DMS 273 treated with DMSO at 0.1 percent for 48 hours (cell line): ENCODE results near the gene RAP1GAP.
A peak's percentile ranks its signal among the peaks of the same experiment; 100 is the strongest.

Experiments used
- DNase-seq: peaks from one replicate; lab custom pipeline; 2025; lab: John Stamatoyannopoulos, UW

RAP1GAP gene

DNA sequence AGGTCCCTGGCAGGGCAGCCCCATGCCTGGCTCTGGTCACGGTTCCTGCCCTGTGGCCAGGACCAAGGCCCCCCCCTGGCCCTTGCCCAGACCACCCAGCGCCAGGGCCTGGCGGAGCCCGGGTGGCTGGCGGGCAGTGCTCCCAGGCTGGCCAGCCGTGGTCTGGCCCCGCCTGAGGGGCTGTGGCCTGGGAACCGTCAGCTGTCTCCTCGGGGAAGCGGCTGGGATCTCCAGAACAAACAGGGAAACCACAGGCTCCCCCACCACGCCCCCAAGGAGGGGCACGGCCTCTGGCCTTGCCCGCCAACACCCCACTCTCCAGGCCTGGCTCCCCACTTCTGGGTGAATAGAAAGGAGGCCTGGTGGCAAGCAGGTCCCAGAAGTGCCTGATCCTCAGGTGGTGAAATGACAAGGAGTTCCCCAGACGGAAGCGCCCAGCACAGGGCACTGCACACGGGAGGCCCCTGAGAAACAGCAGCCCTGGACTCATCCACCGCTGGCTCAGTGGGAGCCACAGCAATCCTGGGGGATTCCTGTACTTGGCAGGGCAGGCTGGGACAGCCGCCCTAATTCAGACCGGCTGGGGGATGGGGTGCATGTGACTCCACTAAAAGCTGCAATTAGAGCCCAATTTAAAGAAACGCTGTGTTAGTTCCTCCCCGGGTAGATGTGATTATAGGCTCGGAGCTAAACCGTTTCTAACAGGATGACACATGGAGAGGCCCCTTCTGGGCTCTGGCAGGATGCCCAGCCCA is 78.9 kb downstream of the RAP1GAP start:
- DNase-seq, result no peak

DNA sequence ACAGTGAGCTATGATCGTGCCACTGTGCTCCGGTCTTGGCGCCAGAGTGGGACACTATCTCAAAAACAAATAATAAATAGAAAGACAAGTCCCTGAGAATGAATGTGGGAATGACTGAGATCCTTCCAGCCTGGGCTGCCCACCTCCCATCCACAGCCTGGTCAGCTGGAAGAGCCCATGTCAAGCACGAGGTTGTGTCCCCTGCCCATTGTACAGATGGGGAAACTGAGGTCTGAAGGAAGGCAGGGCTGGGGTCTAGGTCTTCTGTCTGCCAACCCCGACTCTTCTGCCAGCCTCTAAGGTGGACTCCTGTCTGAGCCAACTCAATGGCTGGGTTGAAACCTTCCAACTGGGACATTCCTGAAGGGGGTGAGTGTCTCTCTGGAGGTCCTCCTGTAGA is 79.5 kb downstream of the RAP1GAP start:
- no peak for DNase-seq

DNA sequence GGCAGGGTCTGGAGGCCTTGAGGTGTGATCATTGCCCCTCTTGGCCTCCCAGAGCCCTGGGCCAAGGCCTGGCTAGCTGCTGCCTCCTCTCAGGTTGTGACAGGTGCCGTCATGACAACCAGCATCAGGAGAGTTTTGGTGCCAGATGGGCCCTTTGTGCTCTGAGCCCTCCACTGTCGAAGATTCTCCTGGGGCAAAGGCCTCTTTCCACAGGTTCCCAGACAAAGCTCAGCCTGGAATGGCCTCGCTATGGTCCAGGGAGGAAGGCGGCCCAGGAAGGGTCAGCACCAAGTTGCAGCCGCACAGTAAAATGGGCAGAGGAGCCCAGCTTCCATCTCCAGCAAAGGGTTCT is 81.6 kb downstream of the RAP1GAP start:
- no peak for DNase-seq

DNA sequence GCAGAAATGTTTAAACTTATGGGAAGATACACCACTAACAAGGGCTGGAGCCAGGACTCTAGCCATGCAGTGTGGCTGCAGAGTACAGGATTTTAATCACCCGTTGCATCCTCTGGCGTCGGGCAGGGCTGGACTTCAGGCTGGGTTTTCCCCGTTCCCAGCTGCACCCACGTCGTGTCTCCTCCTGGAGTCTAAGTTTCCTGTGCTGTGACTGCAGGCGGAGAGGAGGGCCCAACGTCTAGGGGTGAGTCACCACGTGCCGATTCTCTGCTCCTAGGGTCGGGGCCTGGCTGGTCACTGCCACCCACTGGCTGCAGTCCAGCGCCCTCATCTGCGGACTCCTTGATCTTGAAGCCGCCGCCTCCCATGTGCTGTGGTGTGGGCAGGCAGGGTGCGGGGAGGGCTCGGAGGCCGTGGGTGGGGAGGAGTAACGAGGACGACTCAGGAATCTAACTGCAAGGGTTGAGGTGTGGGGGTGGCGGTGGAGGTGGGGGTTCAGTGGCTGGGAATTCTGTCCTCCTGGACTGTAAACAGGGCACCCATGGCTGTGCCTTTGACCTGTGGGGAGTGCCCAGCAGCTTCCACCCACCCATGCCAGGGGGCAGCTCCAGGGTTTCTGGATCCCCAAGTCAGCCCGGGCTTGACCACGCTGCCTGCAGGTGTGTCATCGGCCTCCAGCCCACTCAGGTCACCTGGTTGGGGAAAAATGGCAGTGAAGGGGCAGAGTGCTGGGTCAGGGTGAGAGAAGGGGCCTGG is 82.1 kb downstream of the RAP1GAP start:
- no peak for DNase-seq

DNA sequence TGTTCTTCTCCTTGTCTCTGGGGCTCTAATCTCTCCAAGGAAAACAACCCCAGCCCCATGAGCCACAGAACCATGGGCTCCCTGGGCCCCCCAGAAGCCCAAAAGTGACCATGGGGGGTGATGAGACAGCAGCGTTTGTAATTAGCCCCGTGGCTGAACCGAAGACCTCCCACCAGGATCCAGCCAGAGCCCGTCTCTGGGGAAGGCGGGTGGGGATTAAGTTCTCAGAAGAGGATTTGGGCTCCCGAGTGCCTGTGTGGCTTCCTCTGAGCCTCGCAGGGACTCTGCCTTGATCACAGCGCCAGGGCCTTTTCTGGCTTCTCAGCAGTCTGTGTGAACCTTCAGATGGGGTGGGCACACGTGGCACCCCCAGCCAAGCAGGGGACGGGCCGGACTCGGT is 82.9 kb downstream of the RAP1GAP start:
- DNase-seq, result no peak

DNA sequence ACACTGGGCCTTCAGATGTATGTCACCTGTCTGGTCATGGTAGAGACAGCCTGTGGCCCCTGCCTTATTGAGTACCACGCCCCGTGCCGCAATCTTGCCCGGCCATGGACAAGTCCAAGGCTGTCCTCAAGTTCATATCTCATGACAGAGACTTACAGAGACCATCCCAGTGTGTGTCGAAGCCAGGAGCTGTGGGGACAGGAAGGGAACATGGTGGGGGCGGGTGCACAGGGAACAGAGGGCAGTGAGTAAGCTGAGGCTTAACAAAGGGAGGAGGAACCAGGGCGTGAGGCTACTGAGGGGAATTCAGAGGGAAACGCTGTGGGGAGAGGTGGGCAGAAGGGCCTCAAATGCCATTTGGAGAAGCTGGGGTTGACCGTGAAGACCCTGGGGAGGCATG is 84.1 kb downstream of the RAP1GAP start:
- no peak for DNase-seq

DNA sequence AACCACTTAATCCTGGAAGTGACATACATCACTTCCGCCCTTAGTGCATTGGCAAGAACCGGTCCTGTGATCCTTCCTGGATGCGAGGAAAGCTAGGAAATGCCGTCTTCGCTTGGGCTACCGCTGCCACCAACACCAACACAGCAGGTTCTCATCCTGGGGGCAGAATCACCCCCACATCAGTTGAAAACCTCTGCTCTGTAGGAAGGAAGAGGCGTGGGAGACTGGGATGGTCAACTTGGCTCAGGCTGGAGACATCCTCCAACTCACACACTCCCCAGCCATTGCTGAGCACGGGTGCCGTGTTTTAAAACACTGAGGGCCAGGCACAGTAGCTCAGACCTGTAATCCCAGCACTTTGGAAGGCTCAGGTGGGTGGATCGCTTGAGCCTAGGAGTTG is 85.1 kb downstream of the RAP1GAP start:
- no peak for DNase-seq

DNA sequence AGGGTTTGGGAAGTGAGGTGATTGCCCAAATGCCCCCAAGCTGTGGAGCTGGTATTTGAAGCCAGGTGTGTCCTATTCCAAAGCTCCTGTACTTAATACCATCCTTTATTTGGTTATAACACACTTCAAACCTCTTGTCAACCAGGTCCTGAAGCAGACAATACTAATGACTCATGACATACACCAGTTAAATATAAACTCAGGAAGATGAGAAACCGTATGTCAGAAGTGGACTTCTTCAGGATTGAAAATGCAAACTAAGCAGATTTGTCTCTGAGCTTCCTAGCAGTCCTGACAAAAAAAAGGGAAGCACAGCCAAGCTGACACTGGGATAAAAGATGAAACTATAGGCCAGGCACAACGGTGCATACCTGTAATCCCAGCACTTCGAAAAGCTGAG is 89.4 kb downstream of the RAP1GAP start:
- DNase-seq, result no peak

DNA sequence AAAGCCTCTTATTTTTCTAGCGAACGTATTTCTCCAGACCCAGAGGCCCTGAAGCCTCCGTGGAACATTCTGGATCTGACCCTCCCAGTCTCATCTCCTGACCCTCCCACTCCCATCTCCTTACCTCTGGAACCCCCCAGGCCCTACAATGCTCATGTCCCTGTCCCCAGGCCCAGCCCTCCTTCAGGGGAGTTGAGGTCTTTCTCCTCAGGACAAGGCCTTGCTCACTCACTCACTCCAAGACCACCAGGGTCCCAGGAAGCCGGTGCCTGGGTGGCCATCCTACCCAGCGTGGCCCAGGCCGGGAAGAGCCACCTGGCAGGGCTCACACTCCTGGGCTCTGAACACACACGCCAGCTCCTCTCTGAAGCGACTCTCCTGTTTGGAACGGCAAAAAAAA is 91.2 kb downstream of the RAP1GAP start:
- DNase-seq, result no peak

DNA sequence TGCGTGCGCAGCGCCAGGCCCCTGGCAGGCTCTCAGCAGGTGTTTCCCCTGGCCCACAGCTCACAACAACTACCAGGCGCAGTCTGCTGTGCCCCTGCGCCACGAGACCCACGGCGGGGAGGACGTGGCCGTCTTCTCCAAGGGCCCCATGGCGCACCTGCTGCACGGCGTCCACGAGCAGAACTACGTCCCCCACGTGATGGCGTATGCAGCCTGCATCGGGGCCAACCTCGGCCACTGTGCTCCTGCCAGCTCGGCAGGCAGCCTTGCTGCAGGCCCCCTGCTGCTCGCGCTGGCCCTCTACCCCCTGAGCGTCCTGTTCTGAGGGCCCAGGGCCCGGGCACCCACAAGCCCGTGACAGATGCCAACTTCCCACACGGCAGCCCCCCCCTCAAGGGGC is 91.8 kb downstream of the RAP1GAP start:
- no peak for DNase-seq

DNA sequence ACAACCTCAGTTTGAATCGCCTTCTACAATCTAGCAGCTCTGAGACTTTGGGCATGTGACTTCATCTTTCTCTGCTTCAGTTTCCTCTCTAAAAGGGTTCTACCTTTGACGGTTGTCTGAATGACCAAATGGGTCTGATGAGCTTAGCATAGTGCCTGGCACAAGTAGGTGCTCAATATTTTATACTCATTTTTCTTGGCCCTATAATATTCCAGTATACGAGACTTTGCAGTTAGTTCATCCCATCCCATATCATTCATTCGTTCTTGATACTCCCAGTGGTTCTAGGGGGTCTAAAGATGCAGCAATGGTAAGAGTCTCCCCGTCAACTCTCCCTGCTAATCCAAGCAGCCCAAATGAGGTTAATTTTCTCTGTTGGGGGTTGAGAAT is 92.4 kb downstream of the RAP1GAP start:
- no peak for DNase-seq

DNA sequence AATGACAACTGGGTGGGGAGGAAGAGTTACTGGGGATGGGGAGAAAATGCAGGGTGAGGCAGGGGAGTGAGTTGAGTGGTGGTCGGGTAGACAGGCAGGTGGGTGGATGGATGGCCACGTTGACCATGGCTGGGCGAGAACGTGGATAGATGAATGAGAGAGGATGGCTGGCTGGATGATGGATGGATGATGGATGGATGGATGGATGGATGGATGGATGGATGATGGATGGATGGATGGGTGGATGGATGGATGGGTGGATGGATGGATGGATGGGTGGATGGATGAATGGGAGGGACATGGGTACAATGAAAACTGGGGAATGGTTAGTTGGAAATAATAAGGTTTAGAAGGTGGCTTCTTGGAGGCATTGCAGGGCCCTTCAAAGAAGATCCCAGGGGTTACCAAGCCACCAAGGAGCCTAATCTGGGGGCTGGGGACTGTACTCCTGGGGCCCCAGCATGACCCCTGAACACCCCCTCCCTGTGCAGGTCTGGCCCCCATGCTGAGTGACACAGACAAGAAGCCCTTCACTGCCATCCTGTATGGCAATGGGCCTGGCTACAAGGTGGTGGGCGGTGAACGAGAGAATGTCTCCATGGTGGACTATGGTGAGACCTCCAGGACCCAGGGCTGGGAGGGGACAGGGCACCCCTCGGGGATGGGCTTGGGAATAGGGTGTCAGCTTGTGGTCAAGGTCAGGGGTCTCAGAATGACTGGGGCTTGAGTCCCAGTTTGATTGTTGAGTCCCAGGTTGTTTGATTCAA is 92.9 kb downstream of the RAP1GAP start:
- no peak for DNase-seq

DNA sequence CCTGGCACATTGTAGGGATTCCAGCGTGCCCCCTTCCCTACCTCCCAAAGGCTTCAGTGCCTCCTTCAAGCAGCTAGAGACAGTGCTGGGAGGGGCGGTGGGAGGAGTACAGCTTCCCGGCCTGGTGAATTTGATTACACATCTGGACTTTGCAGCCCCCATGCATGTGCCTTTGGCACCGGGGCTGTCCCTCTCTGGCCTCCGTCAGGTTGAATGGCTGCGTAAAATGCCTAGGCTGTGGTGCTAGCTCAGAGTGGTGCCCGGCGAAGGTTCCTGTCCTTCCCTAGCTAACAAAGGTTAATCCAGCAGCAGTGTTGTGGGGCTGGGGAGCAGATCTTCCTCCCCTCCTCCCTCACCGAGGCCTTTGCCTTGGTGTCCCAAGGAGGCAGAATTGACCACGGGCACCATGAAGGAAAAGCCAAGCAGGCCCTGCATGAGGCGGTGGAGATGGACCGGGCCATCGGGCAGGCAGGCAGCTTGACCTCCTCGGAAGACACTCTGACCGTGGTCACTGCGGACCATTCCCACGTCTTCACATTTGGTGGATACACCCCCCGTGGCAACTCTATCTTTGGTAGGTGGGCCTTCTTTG is 93.7 kb downstream of the RAP1GAP start:
- DNase-seq, result no peak

DNA sequence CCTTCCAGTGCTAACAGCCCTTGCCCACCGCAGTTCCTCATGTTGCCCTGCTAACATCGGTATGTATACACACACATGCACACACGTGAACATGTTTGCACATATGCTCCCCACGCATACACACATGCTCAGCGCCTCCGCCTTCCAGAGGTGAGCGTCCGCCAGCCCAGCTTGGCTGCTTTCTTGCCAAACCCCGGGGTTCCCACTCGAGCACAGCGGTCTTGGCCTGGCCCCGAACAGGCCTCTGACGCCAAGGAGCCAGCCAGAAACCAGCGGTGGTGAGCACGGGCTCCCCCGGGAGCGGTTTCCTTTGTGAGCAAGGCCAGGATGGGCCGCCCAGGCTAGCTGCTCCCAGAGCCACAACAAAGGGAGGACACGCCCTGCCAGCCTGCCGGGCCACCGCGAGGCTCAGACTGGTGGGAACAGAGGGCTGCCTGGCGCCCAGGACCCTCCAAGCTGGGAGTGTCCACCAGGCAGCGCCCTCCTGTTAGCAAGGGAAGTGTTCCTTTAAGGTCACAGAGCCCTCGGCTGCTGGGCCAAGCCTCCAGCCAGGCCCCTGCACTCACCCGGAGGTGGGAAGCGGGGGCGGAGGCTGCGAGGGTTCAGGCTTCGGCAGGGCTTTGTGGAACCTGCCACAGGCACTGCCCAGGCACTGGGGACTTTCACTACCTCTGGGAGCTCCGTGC is 94.5 kb downstream of the RAP1GAP start:
- no peak for DNase-seq

DNA sequence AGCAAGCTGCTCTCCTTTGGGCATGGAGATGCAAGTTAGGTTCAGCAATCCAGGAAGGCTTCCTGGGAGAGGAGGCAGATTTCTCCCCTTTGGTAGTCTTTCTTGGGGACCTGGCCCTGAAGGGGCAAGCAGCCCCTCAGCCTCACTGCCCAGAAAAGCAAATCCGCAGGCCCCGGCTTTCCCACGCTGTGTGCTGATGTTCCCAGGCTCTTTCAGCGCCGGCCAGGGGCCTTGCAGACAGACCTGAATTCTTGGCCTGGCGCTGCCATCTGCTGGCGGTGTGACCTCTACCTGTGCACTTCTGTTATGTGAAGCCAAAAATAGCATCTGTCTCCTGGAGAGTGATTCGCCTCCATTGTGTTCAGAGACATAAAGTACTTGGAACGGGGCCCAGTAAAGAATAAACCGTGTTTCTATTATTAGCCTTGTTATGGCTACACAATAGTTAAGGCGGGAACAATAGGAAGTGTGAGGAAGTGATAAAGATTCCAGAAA is 95.1 kb downstream of the RAP1GAP start:
- DNase-seq, result peak; percentile 49

DNA sequence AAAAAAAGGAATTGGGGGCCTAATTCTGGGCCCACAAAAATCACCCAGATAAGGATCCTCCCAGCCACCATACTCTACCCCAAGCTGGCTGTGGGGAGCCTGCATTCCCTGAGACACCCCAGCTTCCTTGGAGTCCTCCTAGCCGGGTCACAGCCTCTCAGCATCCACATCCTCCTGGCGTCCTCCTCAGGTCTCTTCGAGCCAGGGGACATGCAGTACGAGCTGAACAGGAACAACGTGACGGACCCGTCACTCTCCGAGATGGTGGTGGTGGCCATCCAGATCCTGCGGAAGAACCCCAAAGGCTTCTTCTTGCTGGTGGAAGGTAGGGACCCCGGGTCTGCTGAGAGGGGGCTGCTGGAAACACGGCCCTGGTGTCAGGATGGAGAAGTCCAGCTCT is 95.7 kb downstream of the RAP1GAP start:
- no peak for DNase-seq

DNA sequence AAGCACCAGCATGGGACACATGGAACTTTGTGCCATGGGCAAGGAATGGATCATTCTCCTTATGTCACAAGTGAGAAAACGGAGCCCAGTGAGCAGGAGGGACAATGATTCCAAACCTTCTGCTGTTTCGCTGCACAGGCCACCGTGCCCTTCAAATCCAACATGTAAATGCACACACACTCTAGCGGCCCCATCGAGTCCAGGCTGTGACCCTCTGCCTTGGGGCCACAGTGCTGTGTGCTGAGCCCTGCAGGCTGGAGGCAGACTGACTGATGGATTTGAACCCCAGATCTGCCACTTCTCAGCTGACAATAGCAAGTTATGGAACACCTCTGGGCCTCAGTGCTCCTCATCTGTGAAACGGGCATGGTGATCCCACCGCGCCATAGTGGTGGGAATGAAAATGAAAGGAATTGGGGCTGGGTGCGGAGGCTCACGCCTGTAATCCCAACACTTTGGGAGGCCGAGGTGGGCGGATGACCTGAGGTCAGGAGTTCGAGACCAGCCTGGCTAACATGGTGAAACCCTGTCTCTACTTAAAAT is 96.4 kb downstream of the RAP1GAP start:
- DNase-seq, result no peak

DNA sequence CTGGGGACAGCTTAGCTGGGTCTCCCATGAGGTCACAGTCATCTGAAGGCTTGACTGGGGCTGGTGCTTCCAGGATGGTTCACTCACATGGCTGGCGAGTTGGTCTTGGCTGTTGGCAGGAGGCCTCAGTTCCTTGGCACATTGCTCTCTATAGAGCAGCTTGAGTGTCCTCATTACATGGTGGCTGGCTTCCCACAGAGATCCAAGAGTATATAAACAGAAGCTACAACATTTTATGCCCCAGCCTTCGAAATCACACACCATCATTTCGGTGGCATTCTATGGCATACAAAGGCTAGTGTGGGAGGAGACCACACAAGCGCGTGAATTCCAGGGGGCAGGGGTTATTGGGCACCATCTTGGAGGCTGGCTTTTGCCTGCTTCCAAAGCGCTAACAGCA is 96.9 kb downstream of the RAP1GAP start:
- no peak for DNase-seq

DNA sequence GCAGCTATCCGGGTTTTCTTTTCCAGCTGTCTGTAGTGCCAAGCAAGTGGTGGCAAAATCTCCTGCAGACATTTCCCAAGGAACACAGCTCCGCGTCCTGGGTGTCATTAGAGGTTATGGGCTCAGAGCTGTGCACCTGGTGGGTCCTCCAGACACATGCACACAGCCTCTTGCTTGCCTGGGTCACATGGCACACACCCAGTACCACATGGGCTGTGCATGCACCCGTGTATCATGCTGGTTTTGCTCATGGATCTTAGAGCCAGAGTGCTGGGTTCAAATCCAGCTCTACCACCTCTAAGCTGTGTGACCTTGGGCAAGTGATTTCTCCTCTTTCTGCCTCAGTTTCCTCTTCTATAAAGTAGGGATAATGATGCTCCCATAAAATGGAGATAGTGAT is 98.3 kb downstream of the RAP1GAP start:
- no peak for DNase-seq

DNA sequence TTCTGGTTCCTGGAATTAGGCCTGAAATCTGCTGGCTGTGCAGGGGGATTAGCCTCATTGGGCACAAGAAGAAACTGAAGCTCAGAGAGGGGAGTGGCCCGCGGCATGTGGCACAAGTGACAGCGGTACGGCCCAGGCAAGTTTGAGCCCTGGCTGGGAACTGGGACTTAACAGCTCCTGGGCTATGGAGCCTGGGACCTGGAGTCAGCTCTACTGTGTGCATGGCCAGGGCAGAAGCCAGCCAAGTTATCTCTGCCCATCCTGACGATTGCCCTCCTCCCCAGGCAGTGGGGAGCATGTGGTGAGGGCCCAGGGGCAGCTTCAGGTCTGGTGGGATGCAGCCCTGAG is 98.7 kb downstream of the RAP1GAP start:
- DNase-seq, result no peak

DNA sequence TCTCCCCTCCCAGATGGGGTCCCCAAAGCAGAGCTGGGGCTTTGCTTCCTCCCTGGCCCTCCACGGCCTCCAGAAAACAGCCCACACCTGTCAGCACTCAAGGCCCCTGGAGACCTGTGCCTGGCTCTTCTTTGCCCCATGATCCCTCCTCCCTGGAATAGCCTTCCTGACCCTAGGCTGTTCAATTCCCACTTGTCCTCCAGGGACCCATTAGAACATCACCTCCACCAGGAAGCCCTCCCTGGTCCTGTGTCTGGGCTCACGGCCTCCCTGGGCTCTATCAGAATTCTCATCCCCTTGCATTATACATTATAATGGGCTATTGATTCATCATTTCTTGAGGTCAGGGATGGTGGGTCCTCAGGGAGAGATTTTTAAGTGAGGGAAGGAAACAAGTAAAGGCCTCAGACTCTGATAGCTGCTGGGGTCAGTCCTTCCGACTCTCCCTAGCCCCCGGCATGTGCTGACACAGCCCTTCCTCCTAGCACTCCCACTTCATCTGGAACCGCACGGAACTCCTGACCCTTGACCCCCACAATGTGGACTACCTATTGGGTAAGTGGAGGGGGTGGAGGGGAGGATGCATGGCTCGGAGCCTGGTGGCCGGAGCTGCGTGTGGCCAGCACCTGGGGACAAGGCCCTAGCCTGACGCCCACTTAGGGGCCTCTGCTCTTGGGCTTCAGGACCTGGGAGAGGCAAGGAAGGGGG is 99.2 kb downstream of the RAP1GAP start:
- DNase-seq, result no peak
